B cell (primary cell): ENCODE data around the gene PKP1. TPM values are rescaled to one million over a fixed set of nuclear protein-coding genes. Genes with fewer than 3 reads are reported as not detected.

Experiments used
- ATAC-seq: fragments of 200-7000 bp; cut with Tn5 transposase; one replicate; pipeline ENCODE4 v1.10.0; 2021; ENCODE audit warnings: low read depth, mild to moderate bottlenecking, moderate number of reproducible peaks, moderate library complexity
- CTCF ChIA-PET: fragments of 350-600 bp; sonication (Branson Sonifier 250); formaldehyde crosslinking; loops from one replicate; lab custom pipeline; 2021; ENCODE audit warnings: antibody characterized with exemption, inconsistent platforms; lab: Charles Lee
- POLR2A ChIA-PET: fragments of 350-600 bp; sonication (Branson Sonifier 250); formaldehyde crosslinking; loops from one replicate; lab custom pipeline; 2021; ENCODE audit warnings: antibody characterized with exemption; lab: Charles Lee
- DNase-seq: peaks from one replicate; pipeline ENCODE4 v3.0.0; 2013
- H2AFZ ChIP-seq: 2 replicates; pipeline ENCODE4 v1.6.1; 2012; ENCODE audit warnings: mild to moderate bottlenecking, low read depth, low read length; ENCODE audit not compliant: insufficient read depth, poor library complexity, severe bottlenecking
- H3K27ac ChIP-seq, 2 donors: 1 replicate in 1 of 2; 2 replicates in 1 of 2; pipeline ENCODE4 v1.5.1; 2012 to 2013; ENCODE audit warnings: low read length in 2 of 2, mild to moderate bottlenecking in 2 of 2, moderate library complexity in 1 of 2
- H3K27me3 ChIP-seq, 4 experiments: fragments of 200-600 bp in 1 of 4; sonication (generic) in 1 of 4; replicated peaks in 1 of 4; 1 replicate in 2 of 4; 2 replicates in 2 of 4; pipeline versions ENCODE4 v1.6.1 to v1.7.0; 2013 to 2016; ENCODE audit warnings: low read length in 3 of 4, mild to moderate bottlenecking in 2 of 4, mixed read lengths in 1 of 4, moderate library complexity in 1 of 4; ENCODE audit not compliant: insufficient read depth in 4 of 4, control insufficient read depth in 3 of 4; ENCODE audit errors: control extremely low read depth in 1 of 4
- H3K36me3 ChIP-seq, 2 experiments: replicated peaks in 1 of 2; 1 replicate in 1 of 2; 2 replicates in 1 of 2; pipeline versions ENCODE4 v1.6.1 to v1.7.1; 2013; ENCODE audit warnings: low read length in 1 of 2; ENCODE audit not compliant: insufficient read depth in 2 of 2, control insufficient read depth in 1 of 2; ENCODE audit errors: control extremely low read depth in 1 of 2, extremely low read depth in 1 of 2
- H3K4me1 ChIP-seq, 2 donors: fragments of 200-600 bp in 1 of 2; sonication (generic) in 1 of 2; 1 replicate in 1 of 2; 2 replicates in 1 of 2; pipeline versions ENCODE4 v1.5.1 to v1.6.1; 2013 to 2017; ENCODE audit warnings: low read length in 2 of 2; ENCODE audit not compliant: control insufficient read depth in 2 of 2, insufficient read depth in 2 of 2
- H3K4me2 ChIP-seq: replicated peaks from 2 replicates; pipeline ENCODE3; 2012; ENCODE audit warnings: mild to moderate bottlenecking, low read depth, low read length; ENCODE audit not compliant: poor library complexity, severe bottlenecking
- H3K4me3 ChIP-seq, 5 experiments: fragments of 200-600 bp in 1 of 5; sonication (generic) in 1 of 5; 1 replicate in 3 of 5; 2 replicates in 2 of 5; pipeline versions ENCODE4 v1.5.1 to v1.7.0; 2011 to 2016; ENCODE audit warnings: low read length in 4 of 5, mild to moderate bottlenecking in 4 of 5, low read depth in 2 of 5, control low read depth in 1 of 5, moderate library complexity in 1 of 5; ENCODE audit not compliant: insufficient read depth in 1 of 5; ENCODE audit errors: control extremely low read depth in 1 of 5, extremely low read depth in 1 of 5
- H3K79me2 ChIP-seq: fragments of 200-600 bp; sonication (generic); one replicate; pipeline ENCODE4 v1.6.0; 2016; ENCODE audit warnings: low read length; ENCODE audit not compliant: control insufficient read depth, insufficient read depth
- H3K9ac ChIP-seq: fragments of 200-600 bp; sonication (generic); 2 replicates; pipeline ENCODE4 v1.6.1; 2017; ENCODE audit warnings: mild to moderate bottlenecking, low read length, moderate library complexity
- H3K9me3 ChIP-seq, 3 donors: one replicate each; pipeline versions ENCODE4 v1.6.1 to v1.7.1; 2013; ENCODE audit warnings: low read length in 2 of 3; ENCODE audit not compliant: control insufficient read depth in 2 of 3, insufficient read depth in 1 of 3; ENCODE audit errors: control extremely low read depth in 1 of 3
- H4K20me1 ChIP-seq: 2 replicates; pipeline ENCODE4 v1.6.0; 2012; ENCODE audit warnings: mild to moderate bottlenecking, low read length; ENCODE audit not compliant: insufficient read depth, control insufficient read depth, poor library complexity, severe bottlenecking
- H3K27ac Mint-ChIP-seq: one replicate; pipeline ENCODE4 v1.8.0; 2021; ENCODE audit warnings: mixed read lengths
- H3K27me3 Mint-ChIP-seq: one replicate; pipeline ENCODE4 v1.8.0; 2021; ENCODE audit warnings: mixed read lengths
- H3K4me1 Mint-ChIP-seq: one replicate; pipeline ENCODE4 v1.8.0; 2021; ENCODE audit warnings: mixed read lengths
- H3K4me3 Mint-ChIP-seq: one replicate; pipeline ENCODE4 v1.8.0; 2021; ENCODE audit warnings: mixed read lengths
- H3K9me3 Mint-ChIP-seq: one replicate; pipeline ENCODE4 v1.8.0; 2022; ENCODE audit warnings: mixed read lengths; ENCODE audit not compliant: insufficient read depth
- EZH2 ChIP-seq: IDR thresholded peaks from 2 replicates; pipeline ENCODE4 v1.6.1; 2012; ENCODE audit warnings: borderline replicate concordance, low read depth, mild to moderate bottlenecking, moderate library complexity, low read length; ENCODE audit not compliant: insufficient read depth, poor library complexity, severe bottlenecking
- WGBS: methylation state at CpG from one replicate; pipeline ENCODE4 v1.1.5; 2013; ENCODE audit warnings: missing lambda C conversion rate; ENCODE audit not compliant: insufficient coverage; 5-methylcytosine and 5-hydroxymethylcytosine counted together
- intact Hi-C: fragments of 100-400 bp; cut with micrococcal nuclease; formaldehyde crosslinking; loops from one replicate; pipeline ENCODE4 v1.10.0; 2022
- polyA plus RNA-seq: library from polyadenylated mRNA; depleted of rRNA; stranded (reverse); fragments of >200 nt; gene quantifications from 2 replicates; pipeline ENCODE4 v1.2.3, GENCODE V29; 2012
- total RNA-seq, 2 donors: library from RNA; stranded (reverse); fragments of 120-200 nt in 1 of 2; gene quantifications; 1 replicate in 1 of 2; 2 replicates in 1 of 2; pipeline versions ENCODE4 v1.2.3 to v1.2.4, GENCODE V29; 2013 to 2022
- TF ChIP-seq, protein P1 (sequence below): fragments of 200-600 bp; IDR thresholded peaks from one replicate; pipeline ENCODE4 v1.8.0; 2022; ENCODE audit warnings: antibody characterized with exemption, mild to moderate bottlenecking

Gene PKP1
- total and polyA plus RNA-seq, 2 donors (not counting 1 experiment from before 2014, with no cell fraction given) = not detected

DNA sequence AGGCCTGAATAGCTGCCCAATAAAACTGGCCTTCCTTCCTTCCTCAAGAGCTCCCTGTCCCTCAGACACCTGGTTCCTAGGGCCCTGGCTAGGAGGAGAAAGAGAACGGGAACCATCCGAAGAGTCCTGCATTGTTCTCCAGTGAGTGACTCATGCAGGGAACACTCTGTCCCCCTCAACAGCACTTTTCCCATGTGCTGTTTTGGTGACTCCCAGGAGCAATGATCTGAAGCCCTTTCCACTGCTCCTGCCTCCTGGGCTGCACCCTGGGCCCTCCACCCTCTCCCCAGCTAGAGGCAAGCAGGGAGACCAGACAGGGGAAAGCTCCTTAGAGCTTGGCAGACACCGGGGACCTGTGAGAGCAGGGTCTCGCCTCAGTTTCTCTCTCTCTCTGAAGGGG lies 75.3 kb downstream of the PKP1 start:
- WGBS = no CpG with 5 or more reads among the region's 4 CpGs
- Histone ChIP-seq H3K27ac (no peak overlapping the region), H3K36me3 (no peaks in the 10 kb centered on the region), H3K9me3 (no peaks in the 10 kb centered on the region), H3K4me2 (no peak overlapping the region), H4K20me1 (no peaks in the 10 kb centered on the region), H3K27me3 (peaks cover 0 to 7% (median 0%) of the 10 kb centered on the region in 4 experiments), H3K4me3 (no peak overlapping the region), H2AFZ (no peak overlapping the region), H3K4me1 (no peaks in the 10 kb centered on the region), H3K9ac (no peak overlapping the region), H3K79me2 (no peaks in the 10 kb centered on the region)
- CTCF ChIA-PET = no interaction called here
- H3K4me3 Mint-ChIP-seq = no peak overlapping the region
- H3K27ac Mint-ChIP-seq = no peak overlapping the region
- H3K27me3 Mint-ChIP-seq = peaks cover 16% of the 10 kb centered on the region
- TF ChIP-seq EZH2 = no peak
- TF ChIP-seq, protein P1, sequence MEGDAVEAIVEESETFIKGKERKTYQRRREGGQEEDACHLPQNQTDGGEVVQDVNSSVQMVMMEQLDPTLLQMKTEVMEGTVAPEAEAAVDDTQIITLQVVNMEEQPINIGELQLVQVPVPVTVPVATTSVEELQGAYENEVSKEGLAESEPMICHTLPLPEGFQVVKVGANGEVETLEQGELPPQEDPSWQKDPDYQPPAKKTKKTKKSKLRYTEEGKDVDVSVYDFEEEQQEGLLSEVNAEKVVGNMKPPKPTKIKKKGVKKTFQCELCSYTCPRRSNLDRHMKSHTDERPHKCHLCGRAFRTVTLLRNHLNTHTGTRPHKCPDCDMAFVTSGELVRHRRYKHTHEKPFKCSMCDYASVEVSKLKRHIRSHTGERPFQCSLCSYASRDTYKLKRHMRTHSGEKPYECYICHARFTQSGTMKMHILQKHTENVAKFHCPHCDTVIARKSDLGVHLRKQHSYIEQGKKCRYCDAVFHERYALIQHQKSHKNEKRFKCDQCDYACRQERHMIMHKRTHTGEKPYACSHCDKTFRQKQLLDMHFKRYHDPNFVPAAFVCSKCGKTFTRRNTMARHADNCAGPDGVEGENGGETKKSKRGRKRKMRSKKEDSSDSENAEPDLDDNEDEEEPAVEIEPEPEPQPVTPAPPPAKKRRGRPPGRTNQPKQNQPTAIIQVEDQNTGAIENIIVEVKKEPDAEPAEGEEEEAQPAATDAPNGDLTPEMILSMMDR = no peak
- ATAC-seq (no peak), DNase-seq (no peak)
- POLR2A ChIA-PET = no interaction called here
- H3K9me3 Mint-ChIP-seq = no peaks in the 10 kb centered on the region
- no peaks in the 10 kb centered on the region for H3K4me1 Mint-ChIP-seq
- intact Hi-C loops = no loop called here

DNA sequence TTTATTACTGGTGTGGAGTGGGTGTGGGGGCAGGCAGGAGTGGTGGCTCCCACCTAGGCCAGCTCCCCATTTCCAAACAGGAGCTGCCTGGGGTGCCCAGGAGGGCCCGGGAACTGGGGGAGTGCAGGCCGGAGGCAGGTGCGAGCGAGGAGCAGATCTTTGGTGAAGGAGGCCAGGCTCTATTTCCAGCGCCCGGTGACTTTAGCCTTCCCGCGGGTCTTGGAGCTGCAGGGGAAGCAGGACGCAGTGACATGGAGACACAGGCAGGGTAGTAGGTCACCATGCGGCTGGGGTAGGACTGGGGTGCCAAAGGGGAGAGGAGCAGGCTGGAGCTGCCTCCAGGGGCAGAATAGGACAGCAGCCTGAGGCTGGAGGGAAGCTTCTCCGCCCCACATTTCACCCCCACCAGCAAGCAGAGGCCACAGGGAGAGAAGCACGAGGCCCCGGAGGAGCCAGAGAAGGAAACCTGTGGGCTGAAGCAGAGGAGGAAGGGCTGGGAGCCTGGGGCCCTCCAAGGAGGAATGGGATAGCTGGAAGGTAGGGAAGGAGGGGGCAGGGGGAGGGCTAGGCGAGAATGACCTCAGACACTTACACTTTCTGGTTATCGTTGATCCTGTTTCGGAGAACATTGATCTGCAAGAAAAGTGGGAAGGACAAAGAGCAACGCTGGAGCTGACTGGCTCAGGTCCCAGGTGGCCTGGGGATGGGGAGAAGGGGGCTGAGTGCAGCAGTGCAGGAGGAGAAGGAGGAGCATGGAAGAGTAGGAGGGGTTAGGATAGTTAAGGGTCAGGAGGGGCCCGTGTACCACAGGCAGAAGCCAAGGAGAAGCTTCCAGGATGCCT lies 75.9 kb downstream of the PKP1 start:
- DNase-seq (no peak), ATAC-seq (no peak)
- Histone ChIP-seq H4K20me1 (no peaks in the 10 kb centered on the region), H3K9me3 (no peaks in the 10 kb centered on the region), H3K79me2 (no peaks in the 10 kb centered on the region), H3K27ac (no peak overlapping the region), H3K4me2 (no peak overlapping the region), H2AFZ (no peak overlapping the region), H3K4me1 (no peaks in the 10 kb centered on the region), H3K36me3 (no peaks in the 10 kb centered on the region), H3K9ac (no peak overlapping the region), H3K27me3 (peaks cover 0 to 7% (median 0%) of the 10 kb centered on the region in 4 experiments), H3K4me3 (no peak overlapping the region)
- no peaks in the 10 kb centered on the region for H3K4me1 Mint-ChIP-seq
- H3K27me3 Mint-ChIP-seq = peaks cover 16% of the 10 kb centered on the region
- no peak overlapping the region for H3K4me3 Mint-ChIP-seq
- TF ChIP-seq, protein P1 = no peak
- TF ChIP-seq EZH2 = no peak
- 80% methylated on average over 17 of the region's 18 CpGs for WGBS
- ChIA-PET POLR2A (no interaction called here), CTCF (no interaction called here)
- no peak overlapping the region for H3K27ac Mint-ChIP-seq
- intact Hi-C loops = no loop called here
- H3K9me3 Mint-ChIP-seq = no peaks in the 10 kb centered on the region
